GM13977 (cell line): ENCODE data around the gene TMEM213.

ENCODE experiments used
- DNase-seq: peaks from one replicate; pipeline ENCODE4 v3.0.0; 2012; ENCODE audit warnings: low spot score
- CTCF ChIP-seq: IDR thresholded peaks from 2 replicates; pipeline ENCODE4 v1.5.1; 2012; ENCODE audit warnings: mild to moderate bottlenecking, control low read depth; ENCODE audit not compliant: insufficient read depth; ENCODE audit errors: extremely low read depth, missing control alignments
- in situ Hi-C: fragments of 300-500 bp; cut with MboI; formaldehyde crosslinking; loops from one replicate; pipeline ENCODE4 v1.12.0; 2022; ENCODE audit warnings: low sequenced_read_pairs, low pct_unique_long_range_greater_than_20kb, mixed read lengths, inconsistent platforms; ENCODE audit not compliant: unreplicated experiment

TMEM213 gene

GRCh38 chr7:138773176-138773575 is 24.6 kb upstream of the TMEM213 start:
- no peak for TF ChIP-seq CTCF
- in situ Hi-C loops, result no loop called here
- no peak for DNase-seq

- DNase-seq, result no peak
- no peak for TF ChIP-seq CTCF
- in situ Hi-C loops, result no loop called here
Measured at GRCh38 chr7:138773817-138774216, 24.0 kb upstream of the TMEM213 start.

- no peak for DNase-seq
- no peak for TF ChIP-seq CTCF
- in situ Hi-C loops, result no loop called here
Measured at GRCh38 chr7:138776166-138776833, 21.5 kb upstream of the TMEM213 start.

GRCh38 chr7:138781004-138781403 is 16.8 kb upstream of the TMEM213 start:
- in situ Hi-C loops, result no loop called here
- DNase-seq, result no peak
- TF ChIP-seq CTCF, result no peak

- in situ Hi-C loops, result no loop called here
- no peak for TF ChIP-seq CTCF
- DNase-seq, result no peak
Measured at GRCh38 chr7:138784692-138785091, 13.1 kb upstream of the TMEM213 start.

GRCh38 chr7:138785587-138786437 is 12.0 kb upstream of the TMEM213 start:
- no peak for DNase-seq
- in situ Hi-C loops, result no loop called here
- TF ChIP-seq CTCF, result no peak
